Activated T-cell treated with anti-CD3 and anti-CD28 coated beads for 4 hours (primary cell): ENCODE data around the gene CCK.
"Not testable (repeated sequence)": the region's sequence is repeated elsewhere in the genome, so short reads cannot be mapped to it uniquely, and the experiment has no call there.

ENCODE experiments used
- DNase-seq: peaks from one replicate; pipeline ENCODE4 v3.0.0-alpha.2; 2020

The CCK gene

GRCh38 chr3:42266085-42266484, at the start of gene CCK:
CCK (minus strand) TSS chr3:42266185; CDS start chr3:42263630, 2,555 bp downstream.
- no peak for DNase-seq

GRCh38 chr3:42314411-42314810, 48.4 kb upstream of the CCK start:
- no peak for DNase-seq

GRCh38 chr3:42308651-42309050, 42.7 kb upstream of the CCK start:
- DNase-seq: no peak

GRCh38 chr3:42306499-42306898, 40.5 kb upstream of the CCK start:
- DNase-seq: no peak

GRCh38 chr3:42302924-42303634, 37.1 kb upstream of the CCK start:
- no peak for DNase-seq

- DNase-seq: no peak
Measured at GRCh38 chr3:42301446-42302175, 35.6 kb upstream of the CCK start.

- no peak for DNase-seq
Measured at GRCh38 chr3:42300778-42301177, 34.8 kb upstream of the CCK start.

- no peak for DNase-seq
Measured at GRCh38 chr3:42300013-42300412, 34.0 kb upstream of the CCK start.

GRCh38 chr3:42298259-42298658, 32.3 kb upstream of the CCK start:
- no peak for DNase-seq

- DNase-seq: no peak
Measured at GRCh38 chr3:42292009-42292408, 26.0 kb upstream of the CCK start.

GRCh38 chr3:42290966-42291714, 25.2 kb upstream of the CCK start:
- no peak for DNase-seq

GRCh38 chr3:42289026-42289425, 23.0 kb upstream of the CCK start:
- no peak for DNase-seq

- DNase-seq: no peak
Measured at GRCh38 chr3:42288385-42288784, 22.4 kb upstream of the CCK start.

- not testable (repeated sequence) for DNase-seq
Measured at GRCh38 chr3:42287423-42287822, 21.4 kb upstream of the CCK start.

- DNase-seq: no peak
Measured at GRCh38 chr3:42277676-42278075, 11.7 kb upstream of the CCK start.

GRCh38 chr3:42276141-42277132, 10.5 kb upstream of the CCK start:
- DNase-seq: no peak

- DNase-seq: no peak
Measured at GRCh38 chr3:42275217-42275616, 9.2 kb upstream of the CCK start.

GRCh38 chr3:42274266-42274665, 8.3 kb upstream of the CCK start:
- DNase-seq: no peak

- DNase-seq: no peak
Measured at GRCh38 chr3:42273361-42273760, 7.4 kb upstream of the CCK start.

- no peak for DNase-seq
Measured at GRCh38 chr3:42271786-42272185, 5.8 kb upstream of the CCK start.

- DNase-seq: no peak
Measured at GRCh38 chr3:42270561-42270960, 4.6 kb upstream of the CCK start.

GRCh38 chr3:42269647-42270046, 3.7 kb upstream of the CCK start:
- no peak for DNase-seq

- no peak for DNase-seq
Measured at GRCh38 chr3:42267878-42268277, 1.9 kb upstream of the CCK start.
